A549 (cell line): Measurements from ENCODE around the gene IL2RA. TPM values are rescaled to one million over a fixed set of nuclear protein-coding genes. Genes with fewer than 3 reads are reported as not detected.
A peak's percentile ranks its signal among the peaks of the same experiment; 100 is the strongest.

ENCODE experiments used
- ATAC-seq, 2 experiments: fragments of 200-7000 bp in 1 of 2; fragments of >200 bp in 1 of 2; cut with Nextera tagmentation in 1 of 2; cut with Tn5 transposase in 1 of 2; 3 replicates each; pipeline versions ENCODE4 v1.8.0 to v1.9.1; 2018 to 2020; ENCODE audit warnings: mild to moderate bottlenecking in 1 of 2, moderate library complexity in 1 of 2
- CTCF ChIA-PET: fragments of 300-600 bp; sonication (Branson Sonifier 250); formaldehyde crosslinking; extraction: SDS; loops from one replicate; lab custom pipeline; 2021; ENCODE audit warnings: antibody characterized with exemption, inconsistent platforms; lab: Yijun Ruan, JAX
- POLR2A ChIA-PET: fragments of 350-600 bp; formaldehyde crosslinking; extraction: SDS; loops from one replicate; lab custom pipeline; 2021; ENCODE audit warnings: antibody characterized with exemption, inconsistent platforms; lab: Yijun Ruan, JAX
- DNase-seq, 2 experiments: peaks; one replicate each; pipeline versions ENCODE4 v3.0.0 to v3.0.0-alpha.2; 2011 to 2016; ENCODE audit warnings: low read depth in 1 of 2, low spot score in 1 of 2
- FAIRE-seq: peaks from 2 replicates; lab custom pipeline; 2011; peaks lifted over from hg19 to GRCh38; lab: Jason Lieb, UNC
- H3K27ac ChIP-seq, 2 experiments: fragments of >200 bp; sonication (Bioruptor Twin); formaldehyde crosslinking; 3 replicates each; pipeline ENCODE4 v1.5.1; 2016 to 2017
- H3K4me1 ChIP-seq: fragments of >200 bp; sonication (Bioruptor Twin); formaldehyde crosslinking; 3 replicates; pipeline ENCODE4 v1.6.1; 2016
- H3K4me2 ChIP-seq: fragments of >200 bp; sonication (Bioruptor Twin); formaldehyde crosslinking; 3 replicates; pipeline ENCODE4 v1.6.1; 2016
- H3K4me3 ChIP-seq: fragments of >200 bp; sonication (Bioruptor Twin); formaldehyde crosslinking; 3 replicates; pipeline ENCODE4 v1.5.1; 2016
- H3K9me3 ChIP-seq: fragments of >200 bp; sonication (Bioruptor Twin); formaldehyde crosslinking; 3 replicates; pipeline ENCODE4 v1.6.1; 2016
- BHLHE40 ChIP-seq: IDR thresholded peaks from 2 replicates; pipeline ENCODE4 v1.6.1; 2012; ENCODE audit warnings: low read depth, low read length, inconsistent platforms
- CBX8 ChIP-seq: fragments of 200-600 bp; sonication (generic); IDR thresholded peaks from 2 replicates; pipeline ENCODE4 v1.6.1; 2016
- CEBPB ChIP-seq, 2 experiments: fragments of >200 bp in 1 of 2; sonication (Bioruptor Twin) in 1 of 2; formaldehyde crosslinking in 1 of 2; IDR thresholded peaks; 2 replicates each; pipeline ENCODE4 v1.6.1; 2012 to 2016
- CHD2 ChIP-seq: fragments of 150-350 bp; IDR thresholded peaks from 2 replicates; pipeline ENCODE4 v1.6.1; 2014; ENCODE audit warnings: low read length; ENCODE audit not compliant: partially characterized antibody
- E2F6 ChIP-seq: IDR thresholded peaks from 2 replicates; pipeline ENCODE4 v1.6.1; 2012; ENCODE audit warnings: low read depth, borderline replicate concordance
- EHF ChIP-seq: fragments of 250-450 bp; sonication (Bioruptor Pico); IDR thresholded peaks from 2 replicates; pipeline ENCODE4 v1.5.0; 2020; ENCODE audit warnings: mild to moderate bottlenecking
- ESRRA ChIP-seq: fragments of 150-350 bp; IDR thresholded peaks from 2 replicates; pipeline ENCODE4 v1.6.1; 2014; ENCODE audit warnings: mild to moderate bottlenecking, low read length, borderline replicate concordance
- FOXS1 ChIP-seq: fragments of 250-450 bp; sonication (Bioruptor Pico); IDR thresholded peaks from 2 replicates; pipeline ENCODE4 v1.5.0; 2020; ENCODE audit warnings: mild to moderate bottlenecking, moderate library complexity
- GATA3 ChIP-seq: IDR thresholded peaks from 2 replicates; pipeline ENCODE4 v1.6.1; 2012; ENCODE audit warnings: borderline replicate concordance
- HEYL ChIP-seq: fragments of 250-450 bp; sonication (Bioruptor Pico); IDR thresholded peaks from 2 replicates; pipeline ENCODE4 v1.8.0; 2021; ENCODE audit warnings: mild to moderate bottlenecking, moderate library complexity
- JUN ChIP-seq, 2 experiments: fragments of >200 bp; sonication (Bioruptor Twin); formaldehyde crosslinking; IDR thresholded peaks; 2 replicates in 1 of 2; 3 replicates in 1 of 2; pipeline ENCODE4 v1.6.1; 2016 to 2017
- NFE2L2 ChIP-seq: fragments of 150-350 bp; conservative IDR thresholded peaks from 2 replicates; pipeline ENCODE4 v1.6.1; 2014; ENCODE audit warnings: low read length
- POLR2AphosphoS2 ChIP-seq: conservative IDR thresholded peaks from 2 replicates; pipeline ENCODE4 v1.6.1; 2012; ENCODE audit warnings: low read length, improper control_type of control experiment, inconsistent platforms
- RARB ChIP-seq: fragments of 250-450 bp; sonication (Bioruptor Pico); IDR thresholded peaks from 2 replicates; pipeline ENCODE4 v1.8.0; 2021; ENCODE audit warnings: mild to moderate bottlenecking, moderate library complexity
- SREBF2 ChIP-seq: fragments of 450-650 bp; IDR thresholded peaks from 2 replicates; pipeline ENCODE4 v1.6.1; 2014; ENCODE audit warnings: mild to moderate bottlenecking, moderate library complexity
- TFCP2L1 ChIP-seq: fragments of 250-450 bp; sonication (Bioruptor Pico); IDR thresholded peaks from 2 replicates; pipeline ENCODE4 v1.5.0; 2021; ENCODE audit warnings: mild to moderate bottlenecking
- USF2 ChIP-seq: fragments of 450-650 bp; IDR thresholded peaks from 2 replicates; pipeline ENCODE4 v1.6.1; 2014; ENCODE audit warnings: antibody characterized with exemption
- ZC3H11A ChIP-seq: fragments of 450-650 bp; IDR thresholded peaks from 2 replicates; pipeline ENCODE4 v1.6.1; 2014; ENCODE audit warnings: antibody characterized with exemption, mild to moderate bottlenecking
- WGBS: methylation state at CpG from one replicate; pipeline ENCODE4 v1.1.6; 2017; ENCODE audit errors: missing lambda C conversion rate; 5-methylcytosine and 5-hydroxymethylcytosine counted together
- polyA plus RNA-seq, 4 experiments: library from polyadenylated mRNA; depleted of rRNA in 3 of 4; stranded (reverse); fragments of >200 nt; fragmentation: RNase III in 1 of 4; extraction: RNeasy Plus Mini Kit Qiagen cat#74134 plus additional on column Dnase treatment in 1 of 4; gene quantifications; 2 replicates in 3 of 4; 3 replicates in 1 of 4; pipeline ENCODE4 v1.2.3, GENCODE V29; 2011 to 2017
- TF ChIP-seq, protein P1 (sequence below): fragments of >200 bp; sonication (Bioruptor Twin); formaldehyde crosslinking; IDR thresholded peaks from 2 replicates; pipeline ENCODE4 v1.6.1; 2016
- TF ChIP-seq, protein P2 (sequence below): fragments of 200-600 bp; sonication (generic); IDR thresholded peaks from 2 replicates; pipeline ENCODE4 v1.6.1; 2016; ENCODE audit warnings: antibody characterized with exemption, mild to moderate bottlenecking, moderate library complexity

Gene IL2RA
- polyA plus RNA-seq, 2 of the 4 experiments (the other 2 are of a cell fraction): not detected

DNA sequence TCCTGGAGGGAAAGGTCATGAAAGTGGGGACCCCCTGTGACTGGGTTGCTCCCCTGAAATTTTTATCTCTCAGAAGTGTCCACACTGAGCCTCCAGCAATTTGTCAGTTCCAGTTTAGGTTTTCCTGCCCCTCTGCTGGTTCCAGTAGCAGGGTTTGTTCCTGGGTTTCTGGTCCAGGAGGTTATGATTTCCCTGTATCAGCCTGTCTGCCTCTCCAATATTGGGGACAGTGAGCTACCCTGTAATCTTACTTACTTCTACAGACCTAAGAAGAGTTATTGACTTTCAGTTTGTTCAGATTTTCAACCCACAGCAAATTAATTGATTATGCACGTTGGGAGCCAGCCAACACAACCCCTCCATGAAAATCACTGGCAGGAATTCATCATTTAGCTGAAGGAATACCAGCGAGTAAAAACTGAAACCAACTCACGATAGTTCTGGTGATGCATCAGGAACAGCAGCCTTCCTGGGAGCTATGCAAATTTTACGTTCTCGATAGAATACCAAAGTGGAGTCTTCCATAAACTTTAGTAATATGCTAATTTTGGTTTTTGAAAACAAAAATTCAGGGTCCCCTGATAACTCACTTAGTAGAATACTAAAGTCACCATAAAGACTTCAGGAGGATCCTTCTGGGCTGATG lies 53.5 kb downstream of the IL2RA start:
- no peaks in the 10 kb centered on the region for H3K4me1 ChIP-seq
- DNase-seq (no peak), ATAC-seq (no peak), FAIRE-seq (no peak)
- no peak overlapping the region for H3K4me3 ChIP-seq
- no peak overlapping the region for H3K27ac ChIP-seq
- 0 out of 3 replicates have a peak overlapping the region, but pooled peaks have one; percentile 4 for H3K4me2 ChIP-seq
- ChIA-PET CTCF (no interaction called here), POLR2A (no interaction called here)
- WGBS: 46% methylated on average over 5 of the region's 5 CpGs
- no peak for TF ChIP-seq SREBF2
- TF ChIP-seq CBX8: no peak
- no peak for TF ChIP-seq HEYL (CRISPR knock-in tag)
- TF ChIP-seq, protein P1, sequence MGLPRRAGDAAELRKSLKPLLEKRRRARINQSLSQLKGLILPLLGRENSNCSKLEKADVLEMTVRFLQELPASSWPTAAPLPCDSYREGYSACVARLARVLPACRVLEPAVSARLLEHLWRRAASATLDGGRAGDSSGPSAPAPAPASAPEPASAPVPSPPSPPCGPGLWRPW: no peak
- TF ChIP-seq GATA3: no peak
- no peak for TF ChIP-seq JUN (IDR thresholded peaks at IDR 0.05)
- TF ChIP-seq CEBPB (IDR thresholded peaks at IDR 0.05): no peak
- TF ChIP-seq ESRRA: no peak
- TF ChIP-seq RARB (CRISPR knock-in tag): no peak
- no peak for TF ChIP-seq POLR2AphosphoS2
- TF ChIP-seq, protein P2, sequence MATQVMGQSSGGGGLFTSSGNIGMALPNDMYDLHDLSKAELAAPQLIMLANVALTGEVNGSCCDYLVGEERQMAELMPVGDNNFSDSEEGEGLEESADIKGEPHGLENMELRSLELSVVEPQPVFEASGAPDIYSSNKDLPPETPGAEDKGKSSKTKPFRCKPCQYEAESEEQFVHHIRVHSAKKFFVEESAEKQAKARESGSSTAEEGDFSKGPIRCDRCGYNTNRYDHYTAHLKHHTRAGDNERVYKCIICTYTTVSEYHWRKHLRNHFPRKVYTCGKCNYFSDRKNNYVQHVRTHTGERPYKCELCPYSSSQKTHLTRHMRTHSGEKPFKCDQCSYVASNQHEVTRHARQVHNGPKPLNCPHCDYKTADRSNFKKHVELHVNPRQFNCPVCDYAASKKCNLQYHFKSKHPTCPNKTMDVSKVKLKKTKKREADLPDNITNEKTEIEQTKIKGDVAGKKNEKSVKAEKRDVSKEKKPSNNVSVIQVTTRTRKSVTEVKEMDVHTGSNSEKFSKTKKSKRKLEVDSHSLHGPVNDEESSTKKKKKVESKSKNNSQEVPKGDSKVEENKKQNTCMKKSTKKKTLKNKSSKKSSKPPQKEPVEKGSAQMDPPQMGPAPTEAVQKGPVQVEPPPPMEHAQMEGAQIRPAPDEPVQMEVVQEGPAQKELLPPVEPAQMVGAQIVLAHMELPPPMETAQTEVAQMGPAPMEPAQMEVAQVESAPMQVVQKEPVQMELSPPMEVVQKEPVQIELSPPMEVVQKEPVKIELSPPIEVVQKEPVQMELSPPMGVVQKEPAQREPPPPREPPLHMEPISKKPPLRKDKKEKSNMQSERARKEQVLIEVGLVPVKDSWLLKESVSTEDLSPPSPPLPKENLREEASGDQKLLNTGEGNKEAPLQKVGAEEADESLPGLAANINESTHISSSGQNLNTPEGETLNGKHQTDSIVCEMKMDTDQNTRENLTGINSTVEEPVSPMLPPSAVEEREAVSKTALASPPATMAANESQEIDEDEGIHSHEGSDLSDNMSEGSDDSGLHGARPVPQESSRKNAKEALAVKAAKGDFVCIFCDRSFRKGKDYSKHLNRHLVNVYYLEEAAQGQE: no peak
- no peak for TF ChIP-seq ZC3H11A
- no peak for TF ChIP-seq FOXS1 (CRISPR knock-in tag)
- no peak for TF ChIP-seq EHF (CRISPR knock-in tag)
- H3K9me3 ChIP-seq: peaks cover 15% of the 10 kb centered on the region

GRCh38 chr10:6006991-6007390 lies 55.2 kb downstream of the IL2RA start:
- CTCF ChIA-PET: interaction anchor here (1.3 to 1.6 kb wide), 2 partner anchors 30 to 58 kb away, joined by 4 to 5 read pairs; partner anchors contain the start of gene IL15RA
- DNase-seq: no peak

GRCh38 chr10:6006546-6006945 lies 55.6 kb downstream of the IL2RA start:
- no peak overlapping the region for H3K27ac ChIP-seq
- WGBS: 36% methylated on average over 3 of the region's 3 CpGs
- ChIA-PET POLR2A (no interaction called here), CTCF (interaction anchor here (1.3 to 1.6 kb wide), 2 partner anchors 30 to 58 kb away, joined by 4 to 5 read pairs; partner anchors contain the start of gene IL15RA)
- no peaks in the 10 kb centered on the region for H3K4me1 ChIP-seq
- no peak for TF ChIP-seq BHLHE40
- TF ChIP-seq NFE2L2: no peak
- TF ChIP-seq, protein P1: no peak
- TF ChIP-seq E2F6: no peak
- TF ChIP-seq CHD2: no peak
- TF ChIP-seq ESRRA: no peak
- TF ChIP-seq FOXS1 (CRISPR knock-in tag): no peak
- FAIRE-seq: no peak
- peaks cover 15% of the 10 kb centered on the region for H3K9me3 ChIP-seq
- DNase-seq: no peak
- H3K4me2 ChIP-seq: no peak overlapping the region
- ATAC-seq: no peak
- H3K4me3 ChIP-seq: no peak overlapping the region

More at GRCh38 chr10:6006991-6007390, 55.2 kb downstream of the IL2RA start:
- POLR2A ChIA-PET: no interaction called here
- TF ChIP-seq TFCP2L1 (CRISPR knock-in tag) (no peak), USF2 (peak; percentile 34; the same call in 1 of the 2 replicates)
- FAIRE-seq: no peak
- Histone ChIP-seq H3K4me2 (no peak overlapping the region), H3K4me1 (no peaks in the 10 kb centered on the region), H3K9me3 (peaks cover 15% of the 10 kb centered on the region), H3K27ac (no peak overlapping the region), H3K4me3 (no peak overlapping the region)
- WGBS: 53% methylated on average over 1 of the region's 1 CpG
- ATAC-seq: no peak
